CD4-positive, alpha-beta memory T cell (primary cell): ENCODE results near the gene KLHL3. TPM values are rescaled to one million over a fixed set of nuclear protein-coding genes. Genes with fewer than 3 reads are reported as not detected.

Experiments used
- CTCF ChIA-PET: fragments of 350-600 bp; sonication (Branson Sonifier 250); formaldehyde crosslinking; loops from one replicate; lab custom pipeline; 2021; ENCODE audit warnings: inconsistent platforms; ENCODE audit not compliant: partially characterized antibody; lab: Charles Lee
- POLR2A ChIA-PET: fragments of 350-600 bp; sonication (Branson Sonifier 250); formaldehyde crosslinking; loops from one replicate; lab custom pipeline; 2021; ENCODE audit not compliant: partially characterized antibody; lab: Charles Lee
- DNase-seq, 5 donors: peaks; one replicate each; pipeline versions ENCODE4 v3.0.0 to v3.0.0-alpha.2; 2020 to 2022; ENCODE audit warnings: mixed read lengths in 1 of 5
- H3K27ac ChIP-seq: one replicate; pipeline ENCODE4 v1.7.0; 2013; ENCODE audit warnings: low read depth, low read length
- H3K27me3 ChIP-seq: 2 replicates; pipeline ENCODE4 v1.7.0; 2013; ENCODE audit warnings: mild to moderate bottlenecking, low read length, moderate library complexity; ENCODE audit not compliant: insufficient read depth
- H3K36me3 ChIP-seq: 2 replicates; pipeline ENCODE4 v1.7.0; 2013; ENCODE audit warnings: mild to moderate bottlenecking, low read length, moderate library complexity; ENCODE audit not compliant: insufficient read depth
- H3K4me1 ChIP-seq: 2 replicates; pipeline ENCODE4 v1.7.0; 2013; ENCODE audit warnings: mild to moderate bottlenecking, low read length, moderate library complexity; ENCODE audit not compliant: insufficient read depth
- H3K4me3 ChIP-seq, 2 donors: one replicate each; pipeline ENCODE4 v1.7.0; 2013; ENCODE audit warnings: low read length in 2 of 2, mild to moderate bottlenecking in 1 of 2
- H3K9me3 ChIP-seq, 2 donors: one replicate each; pipeline ENCODE4 v1.7.0; 2013; ENCODE audit warnings: low read length in 2 of 2, control low read depth in 1 of 2; ENCODE audit not compliant: control insufficient read depth in 1 of 2
- H3K27ac Mint-ChIP-seq, 7 donors: one replicate each; pipeline ENCODE4 v1.8.0; 2020 to 2021; ENCODE audit warnings: mixed read lengths in 7 of 7, mild to moderate bottlenecking in 6 of 7, inconsistent platforms in 3 of 7, moderate library complexity in 3 of 7
- H3K27me3 Mint-ChIP-seq, 2 donors: one replicate each; pipeline ENCODE4 v1.8.0; 2020 to 2021; ENCODE audit warnings: mixed read lengths in 2 of 2
- H3K36me3 Mint-ChIP-seq, 2 donors: one replicate each; pipeline ENCODE4 v1.8.0; 2020 to 2021; ENCODE audit warnings: mixed read lengths in 2 of 2, inconsistent platforms in 1 of 2, mild to moderate bottlenecking in 1 of 2
- H3K4me1 Mint-ChIP-seq, 4 donors: one replicate each; pipeline ENCODE4 v1.8.0; 2020 to 2021; ENCODE audit warnings: mixed read lengths in 4 of 4, mild to moderate bottlenecking in 1 of 4
- H3K4me3 Mint-ChIP-seq, 8 donors: one replicate each; pipeline ENCODE4 v1.8.0; 2020 to 2021; ENCODE audit warnings: mixed read lengths in 8 of 8, mild to moderate bottlenecking in 7 of 8, moderate library complexity in 6 of 8, inconsistent platforms in 3 of 8
- H3K9me3 Mint-ChIP-seq, 8 donors: one replicate each; pipeline ENCODE4 v1.8.0; 2020 to 2021; ENCODE audit warnings: mixed read lengths in 8 of 8, mild to moderate bottlenecking in 5 of 8, inconsistent platforms in 3 of 8, moderate library complexity in 1 of 8
- intact Hi-C: fragments of 100-400 bp; cut with micrococcal nuclease; formaldehyde crosslinking; loops from one replicate; pipeline ENCODE4 v1.15.1; 2023
- polyA plus RNA-seq, 2 donors: library from polyadenylated mRNA; unstranded; fragments of 300-500 nt; fragmentation: Illumina TruSeq; gene quantifications; one replicate each; pipeline ENCODE4 v1.2.3, GENCODE V29; 2021
- total RNA-seq, 2 experiments: library from RNA; stranded (reverse); gene quantifications; one replicate each; pipeline ENCODE4 v1.2.3, GENCODE V29; 2021

Gene KLHL3
- total and polyA plus RNA-seq, 4 experiments from 2014 or later, result 2.2 to 25.9 (median 12.5) TPM

- H3K4me3 ChIP-seq, result no peak overlapping the region
- H3K9me3 ChIP-seq, result no peaks in the 10 kb centered on the region
- Mint-ChIP-seq H3K36me3 (no peaks in the 10 kb centered on the region), H3K27ac (no peak overlapping the region), H3K9me3 (no peaks in the 10 kb centered on the region), H3K4me3 (no peak overlapping the region), H3K27me3 (peaks cover 3 to 6% of the 10 kb centered on the region in 2 donors), H3K4me1 (peaks cover 0 to 2% (median 0%) of the 10 kb centered on the region in 4 donors)
- ChIA-PET POLR2A (no interaction called here), CTCF (no interaction called here)
- no peaks in the 10 kb centered on the region for H3K4me1 ChIP-seq
- intact Hi-C loops, result no loop called here
- H3K27me3 ChIP-seq, result no peaks in the 10 kb centered on the region
- DNase-seq, result no peak
- no peaks in the 10 kb centered on the region for H3K36me3 ChIP-seq
- no peak overlapping the region for H3K27ac ChIP-seq
These were observed 124.8 kb downstream of the KLHL3 start for GRCh38 chr5:137611011-137611580.

GRCh38 chr5:137610598-137610997 lies 125.3 kb downstream of the KLHL3 start:
- Mint-ChIP-seq H3K36me3 (no peaks in the 10 kb centered on the region), H3K27ac (no peak overlapping the region), H3K4me1 (peaks cover 0 to 2% (median 0%) of the 10 kb centered on the region in 4 donors), H3K4me3 (no peak overlapping the region), H3K9me3 (no peaks in the 10 kb centered on the region), H3K27me3 (peaks cover 3 to 6% of the 10 kb centered on the region in 2 donors)
- intact Hi-C loops, result no loop called here
- H3K27ac ChIP-seq, result no peak overlapping the region
- CTCF ChIA-PET, result no interaction called here
- H3K4me3 ChIP-seq, result no peak overlapping the region
- H3K27me3 ChIP-seq, result no peaks in the 10 kb centered on the region
- no peaks in the 10 kb centered on the region for H3K36me3 ChIP-seq
- H3K4me1 ChIP-seq, result no peaks in the 10 kb centered on the region
- H3K9me3 ChIP-seq, result no peaks in the 10 kb centered on the region
- POLR2A ChIA-PET, result no interaction called here
- DNase-seq, result no peak

- no peak overlapping the region for H3K27ac Mint-ChIP-seq
- H3K27me3 ChIP-seq, result no peaks in the 10 kb centered on the region
- H3K9me3 ChIP-seq, result no peaks in the 10 kb centered on the region
- no peak overlapping the region for H3K4me3 Mint-ChIP-seq
- ChIA-PET CTCF (no interaction called here), POLR2A (no interaction called here)
- H3K4me1 Mint-ChIP-seq, result no peaks in the 10 kb centered on the region
- no peaks in the 10 kb centered on the region for H3K4me1 ChIP-seq
- no peaks in the 10 kb centered on the region for H3K36me3 ChIP-seq
- H3K9me3 Mint-ChIP-seq, result no peaks in the 10 kb centered on the region
- no peak overlapping the region for H3K4me3 ChIP-seq
- peaks cover 6% of the 10 kb centered on the region in 2 donors for H3K27me3 Mint-ChIP-seq
- no peak for DNase-seq
- H3K27ac ChIP-seq, result no peak overlapping the region
- H3K36me3 Mint-ChIP-seq, result no peaks in the 10 kb centered on the region
- intact Hi-C loops, result no loop called here
These were observed 126.8 kb downstream of the KLHL3 start for GRCh38 chr5:137609127-137609526.

- Histone ChIP-seq H3K4me3 (no peak overlapping the region), H3K27ac (no peak overlapping the region), H3K9me3 (no peaks in the 10 kb centered on the region), H3K27me3 (no peaks in the 10 kb centered on the region), H3K36me3 (no peaks in the 10 kb centered on the region), H3K4me1 (no peaks in the 10 kb centered on the region)
- Mint-ChIP-seq H3K36me3 (no peaks in the 10 kb centered on the region), H3K4me3 (no peak overlapping the region), H3K9me3 (no peaks in the 10 kb centered on the region), H3K27ac (no peak overlapping the region), H3K4me1 (no peaks in the 10 kb centered on the region), H3K27me3 (peaks cover 7 to 9% of the 10 kb centered on the region in 2 donors)
- DNase-seq, result no peak
- intact Hi-C loops, result no loop called here
- ChIA-PET POLR2A (no interaction called here), CTCF (no interaction called here)
These were observed 128.1 kb downstream of the KLHL3 start for GRCh38 chr5:137607771-137608170.

GRCh38 chr5:137606401-137606800 lies 129.5 kb downstream of the KLHL3 start:
- Histone ChIP-seq H3K36me3 (no peaks in the 10 kb centered on the region), H3K9me3 (no peaks in the 10 kb centered on the region), H3K4me1 (no peaks in the 10 kb centered on the region), H3K27ac (no peak overlapping the region), H3K27me3 (no peaks in the 10 kb centered on the region), H3K4me3 (no peak overlapping the region)
- H3K4me1 Mint-ChIP-seq, result no peaks in the 10 kb centered on the region
- ChIA-PET POLR2A (no interaction called here), CTCF (no interaction called here)
- no peak overlapping the region for H3K4me3 Mint-ChIP-seq
- no peaks in the 10 kb centered on the region for H3K36me3 Mint-ChIP-seq
- no peaks in the 10 kb centered on the region for H3K9me3 Mint-ChIP-seq
- no peak for DNase-seq
- no peak overlapping the region for H3K27ac Mint-ChIP-seq
- H3K27me3 Mint-ChIP-seq, result peaks cover 7 to 9% of the 10 kb centered on the region in 2 donors
- intact Hi-C loops, result no loop called here

- no peak overlapping the region for H3K4me3 ChIP-seq
- no peaks in the 10 kb centered on the region for H3K4me1 ChIP-seq
- H3K4me1 Mint-ChIP-seq, result no peaks in the 10 kb centered on the region
- no peaks in the 10 kb centered on the region for H3K9me3 ChIP-seq
- DNase-seq, result no peak
- peaks cover 11% of the 10 kb centered on the region in 2 donors for H3K27me3 Mint-ChIP-seq
- intact Hi-C loops, result no loop called here
- no peak overlapping the region for H3K27ac ChIP-seq
- no peaks in the 10 kb centered on the region for H3K36me3 ChIP-seq
- H3K36me3 Mint-ChIP-seq, result no peaks in the 10 kb centered on the region
- ChIA-PET CTCF (interaction anchor here (1.1 kb wide), 1 partner anchor 24 kb away, joined by 4 read pairs; no protein-coding TSS in a partner anchor), POLR2A (no interaction called here)
- no peaks in the 10 kb centered on the region for H3K27me3 ChIP-seq
- no peaks in the 10 kb centered on the region for H3K9me3 Mint-ChIP-seq
- H3K4me3 Mint-ChIP-seq, result no peak overlapping the region
- H3K27ac Mint-ChIP-seq, result no peak overlapping the region
These were observed 130.5 kb downstream of the KLHL3 start for GRCh38 chr5:137605411-137605810.

- Histone ChIP-seq H3K9me3 (no peaks in the 10 kb centered on the region), H3K27ac (no peak overlapping the region), H3K27me3 (no peaks in the 10 kb centered on the region), H3K4me1 (no peaks in the 10 kb centered on the region), H3K4me3 (no peak overlapping the region), H3K36me3 (no peaks in the 10 kb centered on the region)
- DNase-seq, result no peak
- Mint-ChIP-seq H3K27ac (no peak overlapping the region), H3K4me3 (no peak overlapping the region), H3K4me1 (no peaks in the 10 kb centered on the region), H3K36me3 (no peaks in the 10 kb centered on the region), H3K27me3 (peaks cover 15% of the 10 kb centered on the region in 2 donors), H3K9me3 (no peaks in the 10 kb centered on the region)
- CTCF ChIA-PET, result interaction anchor here (1.1 kb wide), 1 partner anchor 25 kb away, joined by 4 read pairs; no protein-coding TSS in a partner anchor
- POLR2A ChIA-PET, result no interaction called here
- intact Hi-C loops, result no loop called here
These were observed 131.4 kb downstream of the KLHL3 start for GRCh38 chr5:137604348-137605095.
